ENCODE measurements around the gene HIF1A.
A peak's percentile ranks its signal among the peaks of the same experiment; 100 is the strongest.
"Not testable (repeated sequence)": the region's sequence is repeated elsewhere in the genome, so short reads cannot be mapped to it uniquely, and the experiment has no call there.

Gene HIF1A

GRCh38 chr14:61749264-61749663 lies 54.0 kb downstream of the HIF1A start:
- DNase-seq (ENCODE audit: low spot score), result no peak

GRCh38 chr14:61749867-61750266 lies 54.6 kb downstream of the HIF1A start:
- DNase-seq (ENCODE audit: low spot score), result no peak

GRCh38 chr14:61750708-61751474 lies 55.6 kb downstream of the HIF1A start:
- peak; percentile 90 for DNase-seq (ENCODE audit: low spot score)

- no peak for DNase-seq (ENCODE audit: low spot score)
These were observed 56.2 kb downstream of the HIF1A start for GRCh38 chr14:61751475-61751989.

- no peak for DNase-seq (ENCODE audit: low spot score)
These were observed 57.3 kb downstream of the HIF1A start for GRCh38 chr14:61752626-61753025.

GRCh38 chr14:61753631-61754030 lies 58.3 kb downstream of the HIF1A start:
- DNase-seq (ENCODE audit: low spot score), result no peak

- no peak for DNase-seq (ENCODE audit: low spot score)
These were observed 59.5 kb downstream of the HIF1A start for GRCh38 chr14:61754627-61755381.

GRCh38 chr14:61755382-61755742 lies 60.0 kb downstream of the HIF1A start:
- DNase-seq (ENCODE audit: low spot score), result not testable (repeated sequence)

- DNase-seq (ENCODE audit: low spot score), result no peak
These were observed 60.8 kb downstream of the HIF1A start for GRCh38 chr14:61756135-61756534.

- no peak for DNase-seq (ENCODE audit: low spot score)
These were observed 64.6 kb downstream of the HIF1A start for GRCh38 chr14:61759878-61760277.

- no peak for DNase-seq (ENCODE audit: low spot score)
These were observed 66.2 kb downstream of the HIF1A start for GRCh38 chr14:61761557-61761956.

GRCh38 chr14:61761959-61762786 lies 66.9 kb downstream of the HIF1A start, which contains the start of gene SNAPC1:
TSS of gene SNAPC1 (plus strand) at chr14:61762420. CDS start at chr14:61762461, 41 bp downstream.
- peak; percentile 99 for DNase-seq (ENCODE audit: low spot score)

GRCh38 chr14:61764342-61765122 lies 69.2 kb downstream of the HIF1A start:
- no peak for DNase-seq (ENCODE audit: low spot score)

- DNase-seq (ENCODE audit: low spot score), result no peak
These were observed 70.1 kb downstream of the HIF1A start for GRCh38 chr14:61765225-61765943.

- no peak for DNase-seq (ENCODE audit: low spot score)
These were observed 70.8 kb downstream of the HIF1A start for GRCh38 chr14:61766151-61766550.

GRCh38 chr14:61768240-61768639 lies 72.9 kb downstream of the HIF1A start:
- DNase-seq (ENCODE audit: low spot score), result no peak

- no peak for DNase-seq (ENCODE audit: low spot score)
These were observed 74.6 kb downstream of the HIF1A start for GRCh38 chr14:61769893-61770292.

GRCh38 chr14:61774861-61775260 lies 79.5 kb downstream of the HIF1A start:
- DNase-seq (ENCODE audit: low spot score), result no peak

- DNase-seq (ENCODE audit: low spot score), result no peak
These were observed 84.8 kb downstream of the HIF1A start for GRCh38 chr14:61780125-61780524.

GRCh38 chr14:61797309-61797708 lies 102.0 kb downstream of the HIF1A start:
- no peak for DNase-seq (ENCODE audit: low spot score)

Data from AG20443 (cell line).